PC-3 (cell line): ENCODE results near the gene EMC8.

Experiments
- EZH2 ChIP-seq: fragments of 300-600 bp; sonication (generic); IDR thresholded peaks from one replicate; pipeline ENCODE4 v1.6.1; 2017; ENCODE audit warnings: antibody characterized with exemption, mild to moderate bottlenecking, low read length; ENCODE audit not compliant: unreplicated experiment
- TF ChIP-seq, protein P1 (sequence below): fragments of 300-600 bp; sonication (generic); conservative IDR thresholded peaks from 2 replicates; pipeline ENCODE4 v1.5.1; 2017; ENCODE audit warnings: antibody characterized with exemption, low read depth, mild to moderate bottlenecking, low read length

DNA sequence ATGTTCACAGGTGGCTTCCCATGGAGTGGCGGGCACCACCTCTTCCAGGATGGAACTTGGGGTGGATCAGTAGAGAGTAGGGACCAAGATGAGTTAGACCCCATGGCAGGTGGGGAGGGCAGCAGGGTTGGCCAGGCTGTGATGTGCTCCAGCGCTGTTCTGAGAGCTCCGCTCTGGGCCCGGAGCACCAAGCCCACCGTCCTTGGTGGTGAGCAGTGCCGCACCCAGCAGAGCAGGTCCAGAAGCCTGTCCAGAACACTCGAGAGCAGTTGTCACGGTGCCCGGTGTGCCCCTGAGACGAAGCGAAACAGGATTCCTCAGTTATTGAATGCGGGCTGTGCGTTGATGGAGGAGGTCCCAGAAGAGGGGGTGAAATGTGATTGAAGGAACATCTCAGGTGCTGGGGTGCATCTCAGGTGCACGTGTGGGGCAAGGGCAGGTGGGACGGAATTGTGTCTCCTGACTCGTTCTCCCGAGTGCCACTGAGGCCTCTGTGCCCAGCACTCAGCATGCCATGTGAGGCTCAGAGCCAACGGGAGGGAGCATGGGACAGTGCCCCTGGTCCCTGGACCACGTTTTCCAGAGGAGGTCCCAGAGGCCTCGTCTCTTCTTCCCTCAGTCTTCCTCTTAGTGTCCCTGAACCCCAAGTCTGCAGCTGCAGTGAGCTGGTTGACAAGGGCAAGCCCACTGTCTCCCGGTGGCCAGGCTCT, 39.7 kb upstream of the EMC8 start:
- TF ChIP-seq, protein P1, sequence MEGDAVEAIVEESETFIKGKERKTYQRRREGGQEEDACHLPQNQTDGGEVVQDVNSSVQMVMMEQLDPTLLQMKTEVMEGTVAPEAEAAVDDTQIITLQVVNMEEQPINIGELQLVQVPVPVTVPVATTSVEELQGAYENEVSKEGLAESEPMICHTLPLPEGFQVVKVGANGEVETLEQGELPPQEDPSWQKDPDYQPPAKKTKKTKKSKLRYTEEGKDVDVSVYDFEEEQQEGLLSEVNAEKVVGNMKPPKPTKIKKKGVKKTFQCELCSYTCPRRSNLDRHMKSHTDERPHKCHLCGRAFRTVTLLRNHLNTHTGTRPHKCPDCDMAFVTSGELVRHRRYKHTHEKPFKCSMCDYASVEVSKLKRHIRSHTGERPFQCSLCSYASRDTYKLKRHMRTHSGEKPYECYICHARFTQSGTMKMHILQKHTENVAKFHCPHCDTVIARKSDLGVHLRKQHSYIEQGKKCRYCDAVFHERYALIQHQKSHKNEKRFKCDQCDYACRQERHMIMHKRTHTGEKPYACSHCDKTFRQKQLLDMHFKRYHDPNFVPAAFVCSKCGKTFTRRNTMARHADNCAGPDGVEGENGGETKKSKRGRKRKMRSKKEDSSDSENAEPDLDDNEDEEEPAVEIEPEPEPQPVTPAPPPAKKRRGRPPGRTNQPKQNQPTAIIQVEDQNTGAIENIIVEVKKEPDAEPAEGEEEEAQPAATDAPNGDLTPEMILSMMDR = no peak
- TF ChIP-seq EZH2 = no peak
